ENCODE results near the gene KYAT1. TPM values are rescaled to one million over a fixed set of nuclear protein-coding genes. Genes with fewer than 3 reads are reported as not detected.

Gene KYAT1
- total RNA-seq, 2 donors from 2014 or later: 13.6 to 25.3 TPM

DNA sequence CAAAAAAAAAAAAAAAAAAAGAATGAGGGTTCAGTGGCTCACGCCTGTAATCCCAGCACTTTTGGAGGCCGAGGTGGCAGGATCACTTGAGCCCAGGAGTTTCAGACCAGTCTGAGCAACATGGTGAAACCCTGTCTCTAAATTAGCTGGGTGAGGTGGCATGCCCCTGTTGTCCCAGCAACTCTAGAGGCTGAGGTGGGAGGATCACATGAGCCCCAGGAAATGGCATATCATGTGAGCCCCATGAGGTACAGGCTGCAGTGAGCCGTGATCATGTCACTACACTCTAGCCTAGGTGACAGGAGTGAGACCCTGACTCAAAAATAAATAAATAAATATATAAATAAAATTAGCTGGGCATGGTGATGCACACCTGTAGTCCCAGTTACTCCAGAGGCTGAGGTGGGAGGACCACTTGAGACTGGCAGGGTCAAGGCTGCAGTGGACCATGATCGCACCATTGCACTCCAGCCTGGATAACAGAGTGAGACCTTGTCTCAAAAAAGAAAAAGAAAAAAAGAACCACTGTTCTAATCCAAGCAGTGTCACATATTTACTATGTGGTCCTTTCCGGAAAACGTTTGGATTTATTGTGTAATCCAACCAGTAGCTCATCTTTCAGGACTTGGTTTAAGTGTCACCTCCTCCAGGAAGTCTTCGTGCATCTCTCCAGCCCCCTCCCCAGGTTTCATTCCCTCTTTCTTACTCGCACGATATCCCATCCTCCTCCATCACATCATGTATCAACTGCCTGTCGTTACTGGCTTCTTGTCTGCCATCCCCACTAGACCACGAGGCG, 39.9 kb downstream of the KYAT1 start:
- Histone ChIP-seq H3K9me3 (ENCODE audit: control insufficient read depth, low read length) (no peaks in the 10 kb centered on the region), H3K4me1 (ENCODE audit: control insufficient read depth, insufficient read depth, low read length) (peaks cover 9% of the 10 kb centered on the region), H3K27ac (ENCODE audit: low read depth, low read length) (no peak overlapping the region), H3K27me3 (ENCODE audit: control insufficient read depth, insufficient read depth, low read length, poor library complexity, severe bottlenecking) (no peaks in the 10 kb centered on the region), H3K4me3 (ENCODE audit: low read length) (no peak overlapping the region), H3K36me3 (ENCODE audit: control insufficient read depth, insufficient read depth, low read length) (peaks cover 4% of the 10 kb centered on the region), H3K9ac (ENCODE audit: extremely low read depth, low read length, poor library complexity, severe bottlenecking) (no peak overlapping the region)
- 90 to 95% methylated on average over 11 to 12 of the region's 12 CpGs for WGBS, 2 experiments (ENCODE audit: insufficient coverage in 1 of 2, insufficient read length in 1 of 2)
- H3K4me3 Mint-ChIP-seq: no peak overlapping the region
- TF ChIP-seq, protein P1, sequence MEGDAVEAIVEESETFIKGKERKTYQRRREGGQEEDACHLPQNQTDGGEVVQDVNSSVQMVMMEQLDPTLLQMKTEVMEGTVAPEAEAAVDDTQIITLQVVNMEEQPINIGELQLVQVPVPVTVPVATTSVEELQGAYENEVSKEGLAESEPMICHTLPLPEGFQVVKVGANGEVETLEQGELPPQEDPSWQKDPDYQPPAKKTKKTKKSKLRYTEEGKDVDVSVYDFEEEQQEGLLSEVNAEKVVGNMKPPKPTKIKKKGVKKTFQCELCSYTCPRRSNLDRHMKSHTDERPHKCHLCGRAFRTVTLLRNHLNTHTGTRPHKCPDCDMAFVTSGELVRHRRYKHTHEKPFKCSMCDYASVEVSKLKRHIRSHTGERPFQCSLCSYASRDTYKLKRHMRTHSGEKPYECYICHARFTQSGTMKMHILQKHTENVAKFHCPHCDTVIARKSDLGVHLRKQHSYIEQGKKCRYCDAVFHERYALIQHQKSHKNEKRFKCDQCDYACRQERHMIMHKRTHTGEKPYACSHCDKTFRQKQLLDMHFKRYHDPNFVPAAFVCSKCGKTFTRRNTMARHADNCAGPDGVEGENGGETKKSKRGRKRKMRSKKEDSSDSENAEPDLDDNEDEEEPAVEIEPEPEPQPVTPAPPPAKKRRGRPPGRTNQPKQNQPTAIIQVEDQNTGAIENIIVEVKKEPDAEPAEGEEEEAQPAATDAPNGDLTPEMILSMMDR (conservative IDR thresholded peaks at IDR 0.05): no peak
- DNase-seq: no peak
- H3K4me1 Mint-ChIP-seq: peaks cover 16% of the 10 kb centered on the region
- no peaks in the 10 kb centered on the region for H3K27me3 Mint-ChIP-seq (ENCODE audit: insufficient read depth)
- no peaks in the 10 kb centered on the region for H3K9me3 Mint-ChIP-seq
- no peak overlapping the region for H3K27ac Mint-ChIP-seq
- peaks cover 31% of the 10 kb centered on the region for H3K36me3 Mint-ChIP-seq (ENCODE audit: low read depth)

DNA sequence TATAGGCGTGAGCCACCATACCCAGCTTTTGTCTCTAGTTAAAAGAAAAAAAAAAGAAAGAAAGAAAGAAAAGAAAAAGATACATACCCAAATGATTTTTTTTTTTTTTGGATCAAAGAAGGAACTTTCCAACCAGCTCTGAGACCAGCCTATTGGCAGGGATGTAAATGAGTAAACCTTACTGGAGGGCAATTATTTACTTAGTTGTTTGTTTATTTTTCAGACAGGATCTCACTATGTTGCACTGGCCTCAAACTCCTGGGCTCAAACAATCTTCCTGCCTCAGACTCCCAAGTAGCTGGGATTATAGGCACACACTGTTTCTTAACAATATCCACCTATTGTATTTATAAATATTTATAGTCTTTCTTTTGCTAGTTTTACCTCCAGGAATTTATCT, 41.2 kb downstream of the KYAT1 start:
- no peak overlapping the region for H3K4me3 ChIP-seq (ENCODE audit: low read length)
- TF ChIP-seq, protein P1 (conservative IDR thresholded peaks at IDR 0.05): no peak
- H3K4me1 Mint-ChIP-seq: peaks cover 13% of the 10 kb centered on the region
- H3K27ac Mint-ChIP-seq: no peak overlapping the region
- no peaks in the 10 kb centered on the region for H3K9me3 ChIP-seq (ENCODE audit: control insufficient read depth, low read length)
- DNase-seq: no peak
- H3K9ac ChIP-seq (ENCODE audit: extremely low read depth, low read length, poor library complexity, severe bottlenecking): no peak overlapping the region
- no CpG with 5 or more reads among the region's 1 CpG for WGBS, 2 experiments (ENCODE audit: insufficient coverage in 1 of 2, insufficient read length in 1 of 2)
- H3K4me1 ChIP-seq (ENCODE audit: control insufficient read depth, insufficient read depth, low read length): peaks cover 8% of the 10 kb centered on the region
- H3K36me3 ChIP-seq (ENCODE audit: control insufficient read depth, insufficient read depth, low read length): peaks cover 4% of the 10 kb centered on the region
- H3K27me3 Mint-ChIP-seq (ENCODE audit: insufficient read depth): no peaks in the 10 kb centered on the region
- no peaks in the 10 kb centered on the region for H3K9me3 Mint-ChIP-seq
- peaks cover 31% of the 10 kb centered on the region for H3K36me3 Mint-ChIP-seq (ENCODE audit: low read depth)
- H3K27me3 ChIP-seq (ENCODE audit: control insufficient read depth, insufficient read depth, low read length, poor library complexity, severe bottlenecking): no peaks in the 10 kb centered on the region
- H3K4me3 Mint-ChIP-seq: no peak overlapping the region
- no peak overlapping the region for H3K27ac ChIP-seq (ENCODE audit: low read depth, low read length)

DNA sequence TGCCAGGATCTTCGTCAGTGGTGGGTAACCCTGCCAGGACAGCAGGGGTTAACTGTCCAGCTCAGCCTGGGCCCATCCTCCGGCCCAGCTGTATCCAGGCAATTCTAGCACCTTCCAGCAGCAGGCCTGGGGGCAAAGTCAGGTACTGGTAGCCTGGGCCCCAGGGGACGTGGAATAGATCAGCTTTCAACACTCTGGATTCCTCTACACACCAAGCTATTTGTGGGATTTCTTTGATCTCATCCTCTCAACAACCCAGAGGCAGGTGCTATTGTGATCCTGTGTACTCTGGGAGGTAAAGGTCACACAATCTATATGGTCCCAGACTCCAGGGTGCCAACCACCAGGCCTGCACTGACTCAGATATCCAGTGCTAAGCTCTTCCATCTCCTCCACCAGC, 43.4 kb downstream of the KYAT1 start:
- H3K9me3 Mint-ChIP-seq: no peaks in the 10 kb centered on the region
- peaks cover 35% of the 10 kb centered on the region for H3K36me3 Mint-ChIP-seq (ENCODE audit: low read depth)
- Histone ChIP-seq H3K9me3 (ENCODE audit: control insufficient read depth, low read length) (no peaks in the 10 kb centered on the region), H3K27ac (ENCODE audit: low read depth, low read length) (no peak overlapping the region), H3K36me3 (ENCODE audit: control insufficient read depth, insufficient read depth, low read length) (peaks cover 4% of the 10 kb centered on the region), H3K4me3 (ENCODE audit: low read length) (no peak overlapping the region), H3K9ac (ENCODE audit: extremely low read depth, low read length, poor library complexity, severe bottlenecking) (no peak overlapping the region), H3K4me1 (ENCODE audit: control insufficient read depth, insufficient read depth, low read length) (no peaks in the 10 kb centered on the region), H3K27me3 (ENCODE audit: control insufficient read depth, insufficient read depth, low read length, poor library complexity, severe bottlenecking) (no peaks in the 10 kb centered on the region)
- TF ChIP-seq, protein P1 (conservative IDR thresholded peaks at IDR 0.05): no peak
- H3K27ac Mint-ChIP-seq: peak overlapping the region; percentile 49
- H3K27me3 Mint-ChIP-seq (ENCODE audit: insufficient read depth): no peaks in the 10 kb centered on the region
- no peak for DNase-seq
- H3K4me3 Mint-ChIP-seq: no peak overlapping the region
- WGBS, 2 experiments (ENCODE audit: insufficient coverage in 1 of 2, insufficient read length in 1 of 2): 84 to 90% methylated on average over 2 to 3 of the region's 3 CpGs
- H3K4me1 Mint-ChIP-seq: peaks cover 7% of the 10 kb centered on the region
